SK-N-MC (cell line): Measurements from ENCODE around the gene TPGS1.

Source experiments
- DNase-seq: peaks from one replicate; pipeline ENCODE4 v3.0.0-alpha.2; 2011; ENCODE audit warnings: low read depth, low spot score
- H3K27ac ChIP-seq: fragments of 200-600 bp; sonication (generic); 2 replicates; pipeline ENCODE4 v1.5.1; 2016; ENCODE audit warnings: mixed run types
- H3K36me3 ChIP-seq: fragments of 200-600 bp; sonication (generic); 2 replicates; pipeline ENCODE4 v1.6.1; 2017; ENCODE audit warnings: antibody characterized with exemption, low read length, mixed read lengths; ENCODE audit not compliant: insufficient read depth
- H3K4me3 ChIP-seq: fragments of 200-600 bp; sonication (generic); 2 replicates; pipeline ENCODE4 v1.5.1; 2016
- H3K9ac ChIP-seq: fragments of 200-600 bp; sonication (generic); 2 replicates; pipeline ENCODE4 v1.8.0; 2017; ENCODE audit warnings: mixed run types, mixed read lengths; ENCODE audit not compliant: insufficient read length
- H3K9me3 ChIP-seq: fragments of 200-600 bp; sonication (generic); 2 replicates; pipeline ENCODE4 v1.6.1; 2017; ENCODE audit warnings: low read depth, mild to moderate bottlenecking, antibody characterized with exemption, low read length, moderate library complexity, mixed read lengths
- EZH2 ChIP-seq: fragments of 200-600 bp; sonication (generic); IDR thresholded peaks from one replicate; pipeline ENCODE4 v1.6.1; 2017; ENCODE audit warnings: antibody characterized with exemption
- FOXP2 ChIP-seq: optimal IDR thresholded peaks from 2 replicates; pipeline ENCODE3; 2011; ENCODE audit warnings: mild to moderate bottlenecking, moderate library complexity; ENCODE audit not compliant: insufficient read depth; ENCODE audit errors: extremely low read length, control extremely low read depth
- POLR2AphosphoS5 ChIP-seq: IDR thresholded peaks from 2 replicates; pipeline ENCODE4 v1.6.1; 2012; ENCODE audit warnings: mild to moderate bottlenecking, low read depth, low read length, borderline replicate concordance

TPGS1 gene

DNA sequence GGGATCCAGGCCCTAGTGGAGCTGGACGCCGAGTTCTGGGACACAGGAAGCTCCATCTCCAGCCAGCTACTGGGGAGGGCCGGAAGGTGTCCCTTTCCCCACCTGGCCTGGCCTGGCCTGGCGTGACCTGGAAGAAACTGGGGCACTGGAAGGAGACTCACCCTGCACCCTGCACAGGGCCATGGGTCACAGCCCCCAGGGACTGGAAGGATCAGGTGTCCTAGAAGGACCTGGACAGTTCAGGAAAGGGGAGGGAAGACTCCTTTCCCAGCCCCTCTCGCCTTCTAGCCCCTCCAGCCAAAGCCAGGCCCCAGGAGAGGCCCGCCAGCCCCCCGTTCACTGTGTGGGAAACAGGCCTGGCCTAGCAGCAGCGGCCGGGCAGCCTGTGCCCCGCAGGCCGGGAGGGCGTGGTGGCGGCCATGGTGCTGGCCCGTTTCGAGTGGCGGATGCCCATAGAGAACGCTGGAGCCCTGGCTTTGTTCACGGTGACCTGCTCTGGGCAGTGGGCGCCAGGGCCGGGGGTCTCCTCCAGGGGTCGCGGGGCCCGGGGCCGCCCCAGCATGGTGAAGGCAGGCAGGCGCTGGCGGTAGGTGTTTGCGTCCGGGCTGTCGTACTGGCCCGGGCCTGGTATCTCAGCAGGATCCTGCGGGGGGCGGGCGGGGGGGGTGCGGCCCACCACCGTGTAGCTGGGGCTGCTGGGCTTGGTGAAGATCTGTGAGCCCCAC is 43.7 kb upstream of the TPGS1 start:
- DNase-seq, result no peak
- no peaks in the 10 kb centered on the region for H3K9me3 ChIP-seq
- TF ChIP-seq FOXP2 (no peak), EZH2 (no peak), POLR2AphosphoS5 (no peak)
- H3K9ac ChIP-seq, result no peak overlapping the region
- H3K4me3 ChIP-seq, result no peak overlapping the region
- no peaks in the 10 kb centered on the region for H3K36me3 ChIP-seq
- H3K27ac ChIP-seq, result no peak overlapping the region

DNA sequence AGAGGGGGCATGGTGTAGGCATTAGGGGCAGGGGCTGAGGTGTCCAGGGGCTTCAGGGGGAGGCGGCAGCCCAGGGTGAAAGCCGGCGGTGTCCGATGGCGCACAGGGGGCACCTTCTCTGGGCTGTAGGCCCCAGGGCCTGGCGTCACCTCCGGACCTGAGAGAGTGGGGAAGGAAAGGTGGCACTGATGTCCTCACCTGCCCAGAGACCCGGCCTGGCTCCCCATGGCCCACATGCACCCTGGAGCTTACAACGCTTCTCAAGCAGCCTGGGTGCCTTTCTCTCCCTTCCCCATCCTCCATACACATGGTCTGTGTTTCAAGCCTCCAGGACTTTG is 43.1 kb upstream of the TPGS1 start:
- no peak for DNase-seq
- H3K9ac ChIP-seq, result no peak overlapping the region
- no peaks in the 10 kb centered on the region for H3K36me3 ChIP-seq
- TF ChIP-seq POLR2AphosphoS5 (no peak), EZH2 (no peak), FOXP2 (no peak)
- H3K4me3 ChIP-seq, result no peak overlapping the region
- H3K27ac ChIP-seq, result no peak overlapping the region
- no peaks in the 10 kb centered on the region for H3K9me3 ChIP-seq

- H3K9me3 ChIP-seq, result no peaks in the 10 kb centered on the region
- H3K4me3 ChIP-seq, result no peak overlapping the region
- DNase-seq, result no peak
- H3K9ac ChIP-seq, result no peak overlapping the region
- no peak overlapping the region for H3K27ac ChIP-seq
- no peak for TF ChIP-seq POLR2AphosphoS5
- TF ChIP-seq EZH2, result no peak
- TF ChIP-seq FOXP2, result no peak
- H3K36me3 ChIP-seq, result no peaks in the 10 kb centered on the region
Measured at GRCh38 chr19:465056-465816, 42.1 kb upstream of the TPGS1 start.

GRCh38 chr19:467554-467953 is 39.7 kb upstream of the TPGS1 start:
- no peaks in the 10 kb centered on the region for H3K9me3 ChIP-seq
- H3K27ac ChIP-seq, result no peak overlapping the region
- DNase-seq, result no peak
- H3K36me3 ChIP-seq, result no peaks in the 10 kb centered on the region
- H3K9ac ChIP-seq, result no peak overlapping the region
- TF ChIP-seq EZH2 (no peak), FOXP2 (no peak), POLR2AphosphoS5 (no peak)
- no peak overlapping the region for H3K4me3 ChIP-seq

DNA sequence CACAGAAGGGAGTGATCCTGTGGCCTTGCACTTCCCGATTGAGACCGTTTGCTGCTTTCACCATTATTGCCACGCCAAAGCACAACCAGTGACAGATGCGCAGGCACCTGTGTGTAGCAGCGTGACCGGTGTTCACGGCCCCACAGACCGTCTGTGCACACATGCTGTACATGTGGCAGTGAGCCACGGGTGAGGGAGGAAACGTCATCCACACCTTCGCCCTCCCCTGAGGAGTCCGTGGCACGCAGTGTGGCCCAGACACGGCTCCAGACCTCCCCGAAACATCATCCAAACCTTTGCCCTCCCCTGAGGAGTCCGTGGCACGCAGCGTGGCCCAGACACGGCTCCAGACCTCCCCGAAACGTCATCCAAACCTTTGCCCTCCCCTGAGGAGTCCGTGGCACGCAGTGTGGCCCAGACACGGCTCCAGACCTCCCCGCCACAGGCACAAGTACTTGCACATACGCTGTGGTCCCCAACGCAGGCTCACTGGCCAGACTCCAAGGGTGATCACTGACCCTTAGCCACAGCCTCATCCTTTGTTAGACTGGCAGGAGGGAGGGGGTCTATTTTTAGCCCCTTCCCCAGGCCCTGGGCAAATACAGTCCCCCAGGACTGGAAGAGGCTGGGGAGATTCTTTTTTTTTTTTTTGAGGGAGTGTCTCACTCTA is 38.6 kb upstream of the TPGS1 start:
- no peaks in the 10 kb centered on the region for H3K36me3 ChIP-seq
- no peak for TF ChIP-seq FOXP2
- TF ChIP-seq POLR2AphosphoS5, result no peak
- no peak for TF ChIP-seq EZH2

DNA sequence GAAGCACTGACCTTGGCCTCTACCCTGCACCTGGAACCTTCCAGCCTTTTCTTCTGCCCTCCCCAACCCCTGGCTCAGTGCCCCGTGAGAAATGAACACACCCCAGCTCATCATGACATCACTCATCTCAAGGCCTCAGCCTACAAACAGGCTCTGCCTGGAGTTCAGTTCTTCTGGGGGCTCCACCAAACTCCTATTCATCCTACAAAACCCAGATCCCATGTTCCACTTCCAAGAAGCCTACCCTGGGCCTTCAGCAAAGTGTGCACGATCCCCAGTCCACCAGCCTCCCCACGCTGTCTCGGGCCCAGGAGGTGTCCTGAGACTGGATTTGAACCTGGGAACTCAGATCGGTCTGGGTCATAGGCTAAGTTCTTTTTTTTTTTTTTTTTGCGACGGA is 37.5 kb upstream of the TPGS1 start:
- DNase-seq, result no peak

More for the DNA sequence above, 38.6 kb upstream of the TPGS1 start:
- DNase-seq, result no peak
- no peaks in the 10 kb centered on the region for H3K9me3 ChIP-seq
- no peak overlapping the region for H3K27ac ChIP-seq
- no peak overlapping the region for H3K4me3 ChIP-seq
- H3K9ac ChIP-seq, result no peak overlapping the region

DNA sequence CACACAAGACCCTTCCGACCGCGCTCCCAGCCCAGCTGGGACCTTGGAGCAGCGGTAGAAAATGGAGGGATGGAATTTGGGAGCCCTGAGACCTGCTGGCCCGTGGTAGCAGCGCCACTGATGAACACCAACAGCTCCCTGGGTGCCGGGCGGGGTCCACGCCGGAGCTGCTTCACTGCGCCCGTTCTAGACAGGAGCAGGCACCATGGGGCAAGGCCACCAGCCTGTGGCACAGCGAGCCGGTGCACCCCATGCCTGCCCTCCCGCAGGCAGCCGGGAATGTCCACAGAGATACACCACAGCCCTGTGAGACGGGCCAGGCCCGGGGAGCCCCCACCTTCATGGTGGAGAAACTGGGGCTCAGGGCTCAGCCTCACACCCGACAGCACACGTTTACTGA is 36.6 kb upstream of the TPGS1 start:
- TF ChIP-seq POLR2AphosphoS5, result no peak
- TF ChIP-seq FOXP2, result no peak
- Histone ChIP-seq H3K27ac (no peak overlapping the region), H3K36me3 (no peaks in the 10 kb centered on the region), H3K4me3 (no peak overlapping the region), H3K9ac (no peak overlapping the region), H3K9me3 (no peaks in the 10 kb centered on the region)
- no peak for DNase-seq

More for the DNA sequence above, 37.5 kb upstream of the TPGS1 start:
- Histone ChIP-seq H3K4me3 (no peak overlapping the region), H3K9ac (no peak overlapping the region), H3K27ac (no peak overlapping the region), H3K9me3 (no peaks in the 10 kb centered on the region), H3K36me3 (no peaks in the 10 kb centered on the region)
- TF ChIP-seq POLR2AphosphoS5 (no peak), EZH2 (no peak), FOXP2 (no peak)

DNA sequence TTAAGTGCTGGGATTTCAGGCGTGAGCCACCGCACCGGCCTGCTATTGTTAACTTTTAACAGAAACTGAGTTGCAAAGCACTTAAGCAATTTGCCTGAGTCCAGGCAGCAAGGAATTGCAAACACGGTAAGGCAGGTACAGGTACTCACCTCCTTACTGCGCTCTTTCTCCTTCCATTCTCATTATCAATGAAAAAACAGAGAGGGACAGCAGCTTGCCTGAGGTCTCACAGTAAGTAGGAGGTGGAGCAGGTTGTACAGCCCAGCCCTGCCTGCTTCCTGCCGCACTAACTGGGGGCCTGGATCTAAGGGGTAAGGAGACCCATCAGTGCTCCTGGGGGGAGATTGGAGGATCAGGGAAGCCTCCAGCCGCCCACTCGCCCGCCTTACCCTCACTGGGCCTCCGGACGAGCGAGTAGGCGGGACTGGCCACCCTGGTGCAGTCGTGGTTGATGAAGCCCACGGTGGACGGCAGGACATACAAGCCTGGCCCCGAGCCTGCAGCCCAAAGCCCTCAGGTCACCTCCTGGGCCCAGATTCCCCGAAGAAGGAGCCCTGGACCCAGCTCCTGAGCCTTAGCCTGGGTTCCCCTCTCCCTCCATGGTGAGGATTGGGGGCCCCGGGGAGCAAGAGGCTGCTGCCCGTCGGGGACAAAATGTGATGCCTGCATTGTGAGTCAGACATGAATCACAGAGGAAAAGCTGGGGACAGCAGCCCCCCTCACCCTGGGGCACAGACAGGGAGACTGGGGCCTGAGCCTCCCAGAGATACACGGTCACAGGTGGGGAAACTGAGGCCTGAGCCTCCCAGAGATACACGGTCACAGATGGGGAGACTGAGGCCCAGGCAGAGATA is 35.1 kb upstream of the TPGS1 start:
- no peak for DNase-seq
- H3K36me3 ChIP-seq, result no peaks in the 10 kb centered on the region
- no peaks in the 10 kb centered on the region for H3K9me3 ChIP-seq
- TF ChIP-seq EZH2 (no peak), FOXP2 (no peak), POLR2AphosphoS5 (no peak)
- H3K9ac ChIP-seq, result no peak overlapping the region
- H3K27ac ChIP-seq, result no peak overlapping the region
- no peak overlapping the region for H3K4me3 ChIP-seq
